Gastroesophageal sphincter (tissue), 3 donors: ENCODE results near the gene CEP170B.

Experiments
- EP300 ChIP-seq: sonication (generic); formaldehyde crosslinking; IDR thresholded peaks from one replicate; pipeline ENCODE4 v1.6.1; 2017; ENCODE audit warnings: antibody characterized with exemption, mild to moderate bottlenecking
- POLR2A ChIP-seq, 2 donors: fragments of 450-650 bp; IDR thresholded peaks; one replicate each; pipeline ENCODE4 v1.6.1; 2017; ENCODE audit warnings: antibody characterized with exemption in 2 of 2, mild to moderate bottlenecking in 2 of 2, moderate library complexity in 1 of 2
- POLR2AphosphoS5 ChIP-seq: sonication (generic); formaldehyde crosslinking; IDR thresholded peaks from one replicate; pipeline ENCODE4 v1.6.1; 2017; ENCODE audit warnings: antibody characterized with exemption
- TF ChIP-seq, protein P1 (sequence below), 4 experiments: fragments of 200-600 bp in 2 of 4; fragments of 450-650 bp in 2 of 4; sonication (generic) in 1 of 4; IDR thresholded peaks; one replicate each; pipeline ENCODE4 v1.5.1; 2017 to 2019; ENCODE audit warnings: antibody characterized with exemption in 4 of 4, mild to moderate bottlenecking in 2 of 4, moderate library complexity in 2 of 4

DNA sequence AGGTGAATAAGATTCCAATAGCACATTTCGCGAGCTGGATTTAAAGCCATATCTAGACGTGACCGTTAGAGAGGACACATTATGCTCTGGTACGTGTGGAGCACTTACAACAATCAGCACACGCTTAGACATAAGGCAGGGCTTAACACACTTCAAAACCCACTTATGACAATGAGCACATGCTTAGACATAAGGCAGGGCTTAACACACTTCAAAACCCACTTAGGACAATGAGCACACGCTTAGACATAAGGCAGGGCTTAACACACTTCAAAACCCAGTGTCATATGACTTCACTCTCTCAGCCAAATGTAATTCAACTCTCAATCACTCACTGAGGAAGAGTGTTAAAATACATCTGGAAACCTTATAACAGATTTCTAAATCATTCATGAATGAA, 48.4 kb downstream of the CEP170B start:
- TF ChIP-seq, protein P1, sequence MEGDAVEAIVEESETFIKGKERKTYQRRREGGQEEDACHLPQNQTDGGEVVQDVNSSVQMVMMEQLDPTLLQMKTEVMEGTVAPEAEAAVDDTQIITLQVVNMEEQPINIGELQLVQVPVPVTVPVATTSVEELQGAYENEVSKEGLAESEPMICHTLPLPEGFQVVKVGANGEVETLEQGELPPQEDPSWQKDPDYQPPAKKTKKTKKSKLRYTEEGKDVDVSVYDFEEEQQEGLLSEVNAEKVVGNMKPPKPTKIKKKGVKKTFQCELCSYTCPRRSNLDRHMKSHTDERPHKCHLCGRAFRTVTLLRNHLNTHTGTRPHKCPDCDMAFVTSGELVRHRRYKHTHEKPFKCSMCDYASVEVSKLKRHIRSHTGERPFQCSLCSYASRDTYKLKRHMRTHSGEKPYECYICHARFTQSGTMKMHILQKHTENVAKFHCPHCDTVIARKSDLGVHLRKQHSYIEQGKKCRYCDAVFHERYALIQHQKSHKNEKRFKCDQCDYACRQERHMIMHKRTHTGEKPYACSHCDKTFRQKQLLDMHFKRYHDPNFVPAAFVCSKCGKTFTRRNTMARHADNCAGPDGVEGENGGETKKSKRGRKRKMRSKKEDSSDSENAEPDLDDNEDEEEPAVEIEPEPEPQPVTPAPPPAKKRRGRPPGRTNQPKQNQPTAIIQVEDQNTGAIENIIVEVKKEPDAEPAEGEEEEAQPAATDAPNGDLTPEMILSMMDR (IDR thresholded peaks at IDR 0.05), result no peak
- TF ChIP-seq POLR2AphosphoS5 (no peak), EP300 (no peak), POLR2A (IDR thresholded peaks at IDR 0.05) (no peak)
